A673 (cell line): ENCODE data around the gene LGI1. TPM values are rescaled to one million over a fixed set of nuclear protein-coding genes. Genes with fewer than 3 reads are reported as not detected.

Experiments used
- BruUV-seq: library from RNA; stranded (reverse); fragments of 400-500 nt; replicated peaks from 2 replicates; lab custom pipeline; 2021; lab: Mats Ljungman, UMichigan
- CTCF ChIA-PET: fragments of 300-600 bp; sonication (Branson Sonifier 250); formaldehyde crosslinking; loops from one replicate; lab custom pipeline; 2022; ENCODE audit warnings: antibody characterized with exemption; lab: Charles Lee
- POLR2A ChIA-PET: fragments of 300-600 bp; sonication (Branson Sonifier 250); formaldehyde crosslinking; loops from one replicate; lab custom pipeline; 2022; ENCODE audit warnings: antibody characterized with exemption; ENCODE audit not compliant: low non-redundant PET; lab: Charles Lee
- DNase-seq: peaks from one replicate; pipeline ENCODE4 v3.0.0-alpha.2; 2015; ENCODE audit warnings: low spot score
- H3K27ac ChIP-seq: fragments of 200-600 bp; sonication (generic); 2 replicates; pipeline ENCODE4 v1.5.1; 2016; ENCODE audit warnings: mixed run types, low read depth, mild to moderate bottlenecking, mixed read lengths, antibody characterized with exemption, low read length; ENCODE audit not compliant: poor library complexity, severe bottlenecking
- H3K27me3 ChIP-seq: fragments of 200-600 bp; sonication (generic); replicated peaks from 2 replicates; pipeline ENCODE4 v1.6.1; 2017; ENCODE audit warnings: mixed run types, low read depth, mild to moderate bottlenecking, mixed read lengths, antibody characterized with exemption, low read length; ENCODE audit not compliant: insufficient read depth, poor library complexity
- H3K36me3 ChIP-seq: fragments of 200-600 bp; sonication (generic); 2 replicates; pipeline ENCODE4 v1.6.1; 2016; ENCODE audit warnings: mixed run types, mild to moderate bottlenecking, mixed read lengths, antibody characterized with exemption, low read length; ENCODE audit not compliant: insufficient read depth, poor library complexity, severe bottlenecking
- H3K4me1 ChIP-seq: fragments of 200-600 bp; sonication (generic); 2 replicates; pipeline ENCODE4 v1.6.1; 2017; ENCODE audit warnings: mixed run types, mild to moderate bottlenecking, mixed read lengths, antibody characterized with exemption, low read length; ENCODE audit not compliant: insufficient read depth, poor library complexity, severe bottlenecking
- H3K4me3 ChIP-seq: fragments of 200-600 bp; sonication (generic); 2 replicates; pipeline ENCODE4 v1.5.1; 2016; ENCODE audit warnings: low read depth, mixed run types, mild to moderate bottlenecking, mixed read lengths, low read length; ENCODE audit not compliant: poor library complexity, severe bottlenecking
- H3K9me3 ChIP-seq: fragments of 200-600 bp; sonication (generic); 2 replicates; pipeline ENCODE4 v1.6.1; 2016; ENCODE audit warnings: mixed run types, low read depth, mild to moderate bottlenecking, mixed read lengths, antibody characterized with exemption, low read length; ENCODE audit not compliant: poor library complexity, severe bottlenecking
- CTCF ChIP-seq: fragments of 300-800, 200-600 bp; sonication (generic); conservative IDR thresholded peaks from 2 replicates; pipeline ENCODE4 v1.5.1; 2017; ENCODE audit warnings: low read depth, mild to moderate bottlenecking, antibody characterized with exemption, low read length, moderate library complexity, mixed read lengths
- EZH2 ChIP-seq: fragments of 200-600 bp; sonication (generic); IDR thresholded peaks from 2 replicates; pipeline ENCODE4 v1.6.1; 2017; ENCODE audit warnings: borderline replicate concordance, low read depth, mild to moderate bottlenecking, mixed read lengths, antibody characterized with exemption, low read length; ENCODE audit not compliant: poor library complexity, severe bottlenecking
- intact Hi-C: fragments of 100-400 bp; cut with micrococcal nuclease; formaldehyde crosslinking; loops from one replicate; pipeline ENCODE4 v1.10.0; 2022; ENCODE audit not compliant: unreplicated experiment
- total RNA-seq: library from RNA; stranded (reverse); gene quantifications from 2 replicates; pipeline ENCODE4 v1.2.3, GENCODE V29; 2021

LGI1 gene
- total RNA-seq, 1 experiment from 2014 or later, result not detected

GRCh38 chr10:93806903-93807302 is 49.2 kb downstream of the LGI1 start:
- H3K36me3 ChIP-seq, result no peaks in the 10 kb centered on the region
- no peak overlapping the region for H3K4me3 ChIP-seq
- CTCF ChIA-PET, result no interaction called here
- no peak overlapping the region for H3K27ac ChIP-seq
- POLR2A ChIA-PET, result no interaction called here
- intact Hi-C loops, result no loop called here
- no TSS peak for BruUV-seq
- peaks cover 6% of the 10 kb centered on the region for H3K27me3 ChIP-seq
- H3K4me1 ChIP-seq, result no peaks in the 10 kb centered on the region
- TF ChIP-seq CTCF (no peak), EZH2 (no peak)
- no peaks in the 10 kb centered on the region for H3K9me3 ChIP-seq
- no peak for DNase-seq

- H3K4me3 ChIP-seq, result no peak overlapping the region
- POLR2A ChIA-PET, result no interaction called here
Measured at GRCh38 chr10:93807371-93807770, 49.6 kb downstream of the LGI1 start.

GRCh38 chr10:93812659-93813338 is 55.1 kb downstream of the LGI1 start:
- no peak for DNase-seq
- TF ChIP-seq EZH2 (no peak), CTCF (no peak)
- CTCF ChIA-PET, result no interaction called here
- H3K4me1 ChIP-seq, result peaks cover 10% of the 10 kb centered on the region
- intact Hi-C loops, result loop anchor here (2.0 kb wide), 1 partner anchor 46 kb away; no protein-coding TSS in a partner anchor
- POLR2A ChIA-PET, result no interaction called here
- H3K4me3 ChIP-seq, result no peak overlapping the region
- H3K9me3 ChIP-seq, result no peaks in the 10 kb centered on the region
- H3K27ac ChIP-seq, result no peak overlapping the region
- H3K36me3 ChIP-seq, result no peaks in the 10 kb centered on the region
- no peaks in the 10 kb centered on the region for H3K27me3 ChIP-seq
- no TSS peak for BruUV-seq

More at GRCh38 chr10:93807371-93807770, 49.6 kb downstream of the LGI1 start:
- Histone ChIP-seq H3K9me3 (no peaks in the 10 kb centered on the region), H3K4me1 (no peaks in the 10 kb centered on the region), H3K27ac (no peak overlapping the region), H3K36me3 (no peaks in the 10 kb centered on the region), H3K27me3 (peaks cover 6% of the 10 kb centered on the region)
- CTCF ChIA-PET, result no interaction called here
- intact Hi-C loops, result no loop called here
- BruUV-seq, result no TSS peak
- no peak for DNase-seq
- TF ChIP-seq CTCF (no peak), EZH2 (no peak)
